Panc1 (cell line): ENCODE measurements around the gene GLT1D1. TPM values are rescaled to one million over a fixed set of nuclear protein-coding genes. Genes with fewer than 3 reads are reported as not detected.
A peak's percentile ranks its signal among the peaks of the same experiment; 100 is the strongest.

ENCODE experiments used
- ATAC-seq: fragments of 200-7000 bp; cut with Tn5 transposase; 2 replicates; pipeline ENCODE4 v1.9.1; 2020; ENCODE audit warnings: mild to moderate bottlenecking, moderate library complexity
- BruUV-seq: library from RNA; stranded (reverse); fragments of 400-500 nt; replicated peaks from 2 replicates; lab custom pipeline; 2021; lab: Mats Ljungman, UMichigan
- CTCF ChIA-PET: fragments of 300-600 bp; sonication (Branson Sonifier 250); formaldehyde crosslinking; loops from one replicate; lab custom pipeline; 2022; ENCODE audit warnings: antibody characterized with exemption; lab: Charles Lee
- POLR2A ChIA-PET: fragments of 300-600 bp; sonication (Branson Sonifier 250); formaldehyde crosslinking; loops from one replicate; lab custom pipeline; 2022; ENCODE audit warnings: antibody characterized with exemption; lab: Charles Lee
- DNase-seq: peaks from one replicate; pipeline ENCODE4 v3.0.0-alpha.2; 2010; ENCODE audit warnings: low read depth, low spot score
- H3K27ac ChIP-seq: 2 replicates; pipeline ENCODE4 v1.5.1; 2011; ENCODE audit warnings: mild to moderate bottlenecking, low read length, inconsistent platforms
- H3K27me3 ChIP-seq: fragments of 200-500 bp; sonication (Bioruptor generic); 2 replicates; pipeline ENCODE4 v1.6.0; 2014; ENCODE audit warnings: low read length, inconsistent platforms; ENCODE audit not compliant: control insufficient read depth, insufficient read depth
- H3K36me3 ChIP-seq: fragments of 200-500 bp; sonication (Bioruptor generic); 2 replicates; pipeline ENCODE4 v1.5.1; 2014; ENCODE audit warnings: inconsistent platforms, mild to moderate bottlenecking, low read length, moderate library complexity; ENCODE audit not compliant: control insufficient read depth, insufficient read depth
- H3K4me1 ChIP-seq: 2 replicates; pipeline ENCODE4 v1.5.1; 2011; ENCODE audit warnings: inconsistent platforms, mild to moderate bottlenecking, low read length, moderate library complexity; ENCODE audit not compliant: control insufficient read depth, insufficient read depth
- H3K4me3 ChIP-seq, 2 experiments: 2 replicates each; pipeline ENCODE4 v1.5.1; 2011 to 2012; ENCODE audit warnings: low read depth in 2 of 2, low read length in 2 of 2, mild to moderate bottlenecking in 2 of 2, inconsistent platforms in 1 of 2, moderate library complexity in 1 of 2
- H3K9me3 ChIP-seq: fragments of 200-500 bp; sonication (Bioruptor generic); 2 replicates; pipeline ENCODE4 v1.5.1; 2014; ENCODE audit warnings: low read depth, mild to moderate bottlenecking, inconsistent platforms, low read length, moderate library complexity; ENCODE audit not compliant: control insufficient read depth, insufficient read depth
- POLR2AphosphoS5 ChIP-seq: IDR thresholded peaks from 2 replicates; pipeline ENCODE4 v1.6.1; 2012; ENCODE audit warnings: mild to moderate bottlenecking, low read depth, low read length, moderate library complexity
- SIN3A ChIP-seq: IDR thresholded peaks from 2 replicates; pipeline ENCODE4 v1.6.1; 2012; ENCODE audit warnings: low read depth, mild to moderate bottlenecking, low read length, moderate library complexity, borderline replicate concordance; ENCODE audit not compliant: insufficient read depth
- TCF7L2 ChIP-seq: IDR thresholded peaks from 2 replicates; pipeline ENCODE4 v1.6.1; 2011; ENCODE audit warnings: mild to moderate bottlenecking, low read depth, low read length, inconsistent platforms
- in situ Hi-C: cut with HindIII; loops from 2 replicates; pipeline ENCODE4 v1.10.0; 2016; ENCODE audit warnings: low sequenced_read_pairs, low pct_unique_long_range_greater_than_20kb
- intact Hi-C: fragments of 100-400 bp; cut with micrococcal nuclease; formaldehyde crosslinking; loops from one replicate; pipeline ENCODE4 v1.10.0; 2022; ENCODE audit not compliant: unreplicated experiment
- total RNA-seq: library from RNA; stranded (reverse); gene quantifications from one replicate; pipeline ENCODE4 v1.2.1, GENCODE V29; 2021; ENCODE audit not compliant: unreplicated experiment
- TF ChIP-seq, protein P1 (sequence below), 2 experiments: IDR thresholded peaks; 2 replicates each; pipeline ENCODE4 v1.6.1; 2011 to 2012; ENCODE audit warnings: low read depth in 2 of 2, control low read depth in 1 of 2, low read length in 1 of 2, mild to moderate bottlenecking in 1 of 2, moderate library complexity in 1 of 2; ENCODE audit not compliant: insufficient read depth in 1 of 2
- TF ChIP-seq, protein P2 (sequence below): fragments of 450-650 bp; IDR thresholded peaks from 2 replicates; pipeline ENCODE4 v1.5.1; 2017; ENCODE audit warnings: mild to moderate bottlenecking

GLT1D1 gene
- total RNA-seq, 1 experiment from 2014 or later = not detected

DNA sequence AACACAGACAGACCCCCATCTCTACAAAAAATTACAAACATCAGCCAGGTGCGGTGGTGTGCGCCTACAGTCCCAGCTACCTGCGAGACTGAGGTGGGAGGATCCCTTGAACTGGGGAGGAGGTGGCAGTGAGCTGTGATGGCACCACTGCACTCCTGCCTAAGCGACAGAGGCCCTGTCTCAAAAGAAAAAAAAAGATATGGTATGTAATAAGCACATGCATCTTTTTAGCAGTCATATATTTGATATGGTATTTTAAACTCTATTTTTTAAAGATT is 36.7 kb upstream of the GLT1D1 start:
- peaks cover 15% of the 10 kb centered on the region for H3K4me1 ChIP-seq
- in situ Hi-C loops = no loop called here
- DNase-seq = no peak
- ChIA-PET POLR2A (no interaction called here), CTCF (no interaction called here)
- TF ChIP-seq SIN3A = no peak
- H3K27me3 ChIP-seq = no peaks in the 10 kb centered on the region
- intact Hi-C loops = no loop called here
- H3K9me3 ChIP-seq = no peaks in the 10 kb centered on the region
- ATAC-seq = no peak
- BruUV-seq = no TSS peak
- H3K36me3 ChIP-seq = no peaks in the 10 kb centered on the region
- no peak overlapping the region for H3K4me3 ChIP-seq
- no peak overlapping the region for H3K27ac ChIP-seq

DNA sequence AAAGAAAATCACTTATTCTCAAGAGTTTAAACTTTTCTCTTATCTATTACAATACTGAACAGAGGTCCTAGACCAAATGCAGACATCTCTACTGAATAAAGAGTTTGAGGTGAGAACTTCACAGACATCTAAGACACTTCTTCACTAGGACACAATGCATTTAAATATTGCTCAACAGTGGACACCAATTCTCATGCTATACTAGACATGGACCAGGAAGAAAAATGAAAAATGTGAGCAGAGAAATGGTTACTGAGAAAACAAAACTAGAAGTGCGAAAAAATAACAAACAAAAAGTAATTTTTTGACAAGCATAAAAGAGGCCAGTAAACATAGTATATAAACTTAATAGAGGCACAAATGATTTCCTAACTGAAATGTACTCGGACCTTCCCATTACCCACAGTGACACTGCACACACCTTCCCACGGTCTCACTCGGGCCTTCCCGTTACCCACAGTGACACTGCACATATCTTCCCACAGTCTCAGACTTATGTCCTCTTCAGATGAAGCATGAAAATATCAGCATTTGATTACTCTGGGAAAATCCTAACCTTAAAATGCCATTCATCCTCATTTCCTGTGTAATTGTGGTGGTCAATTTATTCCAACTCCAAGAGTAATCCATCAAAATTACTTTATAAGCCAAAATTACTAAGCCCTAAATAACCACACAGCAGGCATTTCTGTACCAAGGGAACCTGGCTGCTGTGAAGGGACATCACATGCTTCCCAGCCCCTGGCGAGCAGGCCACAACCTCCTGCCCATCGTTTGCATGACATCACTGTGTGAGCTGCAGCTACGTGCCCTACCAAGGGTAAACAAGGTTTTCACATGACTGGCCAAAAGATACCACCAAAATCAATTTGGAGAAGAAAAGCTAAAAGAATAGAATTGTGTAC is 35.9 kb upstream of the GLT1D1 start:
- BruUV-seq = no TSS peak
- in situ Hi-C loops (no loop called here), intact Hi-C loops (no loop called here)
- no peaks in the 10 kb centered on the region for H3K9me3 ChIP-seq
- TF ChIP-seq, protein P1, sequence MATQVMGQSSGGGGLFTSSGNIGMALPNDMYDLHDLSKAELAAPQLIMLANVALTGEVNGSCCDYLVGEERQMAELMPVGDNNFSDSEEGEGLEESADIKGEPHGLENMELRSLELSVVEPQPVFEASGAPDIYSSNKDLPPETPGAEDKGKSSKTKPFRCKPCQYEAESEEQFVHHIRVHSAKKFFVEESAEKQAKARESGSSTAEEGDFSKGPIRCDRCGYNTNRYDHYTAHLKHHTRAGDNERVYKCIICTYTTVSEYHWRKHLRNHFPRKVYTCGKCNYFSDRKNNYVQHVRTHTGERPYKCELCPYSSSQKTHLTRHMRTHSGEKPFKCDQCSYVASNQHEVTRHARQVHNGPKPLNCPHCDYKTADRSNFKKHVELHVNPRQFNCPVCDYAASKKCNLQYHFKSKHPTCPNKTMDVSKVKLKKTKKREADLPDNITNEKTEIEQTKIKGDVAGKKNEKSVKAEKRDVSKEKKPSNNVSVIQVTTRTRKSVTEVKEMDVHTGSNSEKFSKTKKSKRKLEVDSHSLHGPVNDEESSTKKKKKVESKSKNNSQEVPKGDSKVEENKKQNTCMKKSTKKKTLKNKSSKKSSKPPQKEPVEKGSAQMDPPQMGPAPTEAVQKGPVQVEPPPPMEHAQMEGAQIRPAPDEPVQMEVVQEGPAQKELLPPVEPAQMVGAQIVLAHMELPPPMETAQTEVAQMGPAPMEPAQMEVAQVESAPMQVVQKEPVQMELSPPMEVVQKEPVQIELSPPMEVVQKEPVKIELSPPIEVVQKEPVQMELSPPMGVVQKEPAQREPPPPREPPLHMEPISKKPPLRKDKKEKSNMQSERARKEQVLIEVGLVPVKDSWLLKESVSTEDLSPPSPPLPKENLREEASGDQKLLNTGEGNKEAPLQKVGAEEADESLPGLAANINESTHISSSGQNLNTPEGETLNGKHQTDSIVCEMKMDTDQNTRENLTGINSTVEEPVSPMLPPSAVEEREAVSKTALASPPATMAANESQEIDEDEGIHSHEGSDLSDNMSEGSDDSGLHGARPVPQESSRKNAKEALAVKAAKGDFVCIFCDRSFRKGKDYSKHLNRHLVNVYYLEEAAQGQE (IDR thresholded peaks at IDR 0.05; ENCODE audit: insufficient read depth in 1 of 2, low read depth in 2 of 2, low read length in 1 of 2) = no peak
- TF ChIP-seq SIN3A = no peak
- no peak for TF ChIP-seq TCF7L2
- TF ChIP-seq, protein P2, sequence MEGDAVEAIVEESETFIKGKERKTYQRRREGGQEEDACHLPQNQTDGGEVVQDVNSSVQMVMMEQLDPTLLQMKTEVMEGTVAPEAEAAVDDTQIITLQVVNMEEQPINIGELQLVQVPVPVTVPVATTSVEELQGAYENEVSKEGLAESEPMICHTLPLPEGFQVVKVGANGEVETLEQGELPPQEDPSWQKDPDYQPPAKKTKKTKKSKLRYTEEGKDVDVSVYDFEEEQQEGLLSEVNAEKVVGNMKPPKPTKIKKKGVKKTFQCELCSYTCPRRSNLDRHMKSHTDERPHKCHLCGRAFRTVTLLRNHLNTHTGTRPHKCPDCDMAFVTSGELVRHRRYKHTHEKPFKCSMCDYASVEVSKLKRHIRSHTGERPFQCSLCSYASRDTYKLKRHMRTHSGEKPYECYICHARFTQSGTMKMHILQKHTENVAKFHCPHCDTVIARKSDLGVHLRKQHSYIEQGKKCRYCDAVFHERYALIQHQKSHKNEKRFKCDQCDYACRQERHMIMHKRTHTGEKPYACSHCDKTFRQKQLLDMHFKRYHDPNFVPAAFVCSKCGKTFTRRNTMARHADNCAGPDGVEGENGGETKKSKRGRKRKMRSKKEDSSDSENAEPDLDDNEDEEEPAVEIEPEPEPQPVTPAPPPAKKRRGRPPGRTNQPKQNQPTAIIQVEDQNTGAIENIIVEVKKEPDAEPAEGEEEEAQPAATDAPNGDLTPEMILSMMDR = no peak
- TF ChIP-seq POLR2AphosphoS5 = no peak
- H3K27ac ChIP-seq = no peak overlapping the region
- CTCF ChIA-PET = no interaction called here
- H3K4me3 ChIP-seq = no peak overlapping the region
- POLR2A ChIA-PET = interaction anchor here (0.6 kb wide), 1 partner anchor 39 kb away, joined by 3 read pairs; no protein-coding TSS in a partner anchor
- no peaks in the 10 kb centered on the region for H3K27me3 ChIP-seq
- H3K36me3 ChIP-seq = no peaks in the 10 kb centered on the region
- ATAC-seq = peak; percentile 61; the same call in 1 of the 2 replicates
- H3K4me1 ChIP-seq = peaks cover 21% of the 10 kb centered on the region
- DNase-seq = no peak
